ENCODE measurements around the gene C1QTNF9B.

C1QTNF9B gene

DNA sequence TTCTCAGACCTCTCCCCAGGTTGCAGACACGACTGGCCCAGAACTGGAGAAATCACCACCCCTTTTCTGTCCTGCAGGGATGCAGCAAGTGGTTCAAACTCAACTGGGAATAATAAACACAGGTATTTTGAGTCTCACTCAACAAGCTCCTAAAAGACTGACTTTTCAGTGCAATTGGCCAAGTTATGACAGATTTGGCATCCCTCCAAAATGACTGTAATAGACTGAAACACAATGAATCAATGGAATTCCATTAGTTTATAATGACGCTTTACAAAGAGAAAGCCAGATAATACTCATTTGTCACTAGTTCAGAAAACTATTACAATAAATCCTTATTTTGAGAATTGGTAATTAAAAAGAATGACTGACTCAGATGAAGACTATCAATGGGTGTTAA, 46.2 kb downstream of the C1QTNF9B start:
- Histone ChIP-seq H3K36me3 (ENCODE audit: low read depth) (no peaks in the 10 kb centered on the region; the same call in 1 of the 2 replicates), H3K27me3 (ENCODE audit: insufficient read depth, poor library complexity, severe bottlenecking) (no peaks in the 10 kb centered on the region), H3K4me3 (ENCODE audit: severe bottlenecking) (no peak overlapping the region), H3K9me3 (ENCODE audit: severe bottlenecking) (no peaks in the 10 kb centered on the region), H3K4me1 (ENCODE audit: insufficient read depth, poor library complexity, severe bottlenecking) (peaks cover 6% of the 10 kb centered on the region), H3K27ac (ENCODE audit: poor library complexity, severe bottlenecking) (no peak overlapping the region)
- no peak for ATAC-seq (ENCODE audit: low read depth)
- TF ChIP-seq, protein P1, sequence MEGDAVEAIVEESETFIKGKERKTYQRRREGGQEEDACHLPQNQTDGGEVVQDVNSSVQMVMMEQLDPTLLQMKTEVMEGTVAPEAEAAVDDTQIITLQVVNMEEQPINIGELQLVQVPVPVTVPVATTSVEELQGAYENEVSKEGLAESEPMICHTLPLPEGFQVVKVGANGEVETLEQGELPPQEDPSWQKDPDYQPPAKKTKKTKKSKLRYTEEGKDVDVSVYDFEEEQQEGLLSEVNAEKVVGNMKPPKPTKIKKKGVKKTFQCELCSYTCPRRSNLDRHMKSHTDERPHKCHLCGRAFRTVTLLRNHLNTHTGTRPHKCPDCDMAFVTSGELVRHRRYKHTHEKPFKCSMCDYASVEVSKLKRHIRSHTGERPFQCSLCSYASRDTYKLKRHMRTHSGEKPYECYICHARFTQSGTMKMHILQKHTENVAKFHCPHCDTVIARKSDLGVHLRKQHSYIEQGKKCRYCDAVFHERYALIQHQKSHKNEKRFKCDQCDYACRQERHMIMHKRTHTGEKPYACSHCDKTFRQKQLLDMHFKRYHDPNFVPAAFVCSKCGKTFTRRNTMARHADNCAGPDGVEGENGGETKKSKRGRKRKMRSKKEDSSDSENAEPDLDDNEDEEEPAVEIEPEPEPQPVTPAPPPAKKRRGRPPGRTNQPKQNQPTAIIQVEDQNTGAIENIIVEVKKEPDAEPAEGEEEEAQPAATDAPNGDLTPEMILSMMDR (IDR thresholded peaks at IDR 0.05; ENCODE audit: poor library complexity, severe bottlenecking), result no peak
- DNase-seq (ENCODE audit: low spot score), result no peak

DNA sequence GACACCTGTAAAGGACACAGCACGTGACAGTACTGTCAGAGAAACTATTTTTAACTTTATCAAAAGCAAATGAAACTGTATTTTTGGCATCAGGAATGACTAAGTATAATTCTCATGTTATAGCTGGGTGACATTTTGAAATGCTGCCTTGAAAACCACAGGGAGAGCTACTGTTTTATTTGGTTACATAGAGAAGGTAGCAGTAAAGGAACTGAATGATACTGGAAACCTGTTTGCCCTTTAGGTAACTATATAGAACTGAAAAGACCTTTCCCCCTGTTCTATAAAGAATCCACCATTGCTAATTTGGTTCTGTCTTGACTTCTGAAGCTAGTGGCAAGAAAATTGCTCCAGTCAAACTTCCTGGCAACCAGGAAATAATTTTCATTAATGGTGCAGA, 47.2 kb downstream of the C1QTNF9B start:
- Histone ChIP-seq H3K9me3 (ENCODE audit: severe bottlenecking) (no peaks in the 10 kb centered on the region), H3K4me1 (ENCODE audit: insufficient read depth, poor library complexity, severe bottlenecking) (peaks cover 6% of the 10 kb centered on the region), H3K27ac (ENCODE audit: poor library complexity, severe bottlenecking) (no peak overlapping the region), H3K36me3 (ENCODE audit: low read depth) (no peaks in the 10 kb centered on the region; the same call in 1 of the 2 replicates), H3K27me3 (ENCODE audit: insufficient read depth, poor library complexity, severe bottlenecking) (no peaks in the 10 kb centered on the region), H3K4me3 (ENCODE audit: severe bottlenecking) (no peak overlapping the region)
- no peak for ATAC-seq (ENCODE audit: low read depth)
- TF ChIP-seq, protein P1 (IDR thresholded peaks at IDR 0.05; ENCODE audit: poor library complexity, severe bottlenecking), result no peak
- DNase-seq (ENCODE audit: low spot score), result no peak

DNA sequence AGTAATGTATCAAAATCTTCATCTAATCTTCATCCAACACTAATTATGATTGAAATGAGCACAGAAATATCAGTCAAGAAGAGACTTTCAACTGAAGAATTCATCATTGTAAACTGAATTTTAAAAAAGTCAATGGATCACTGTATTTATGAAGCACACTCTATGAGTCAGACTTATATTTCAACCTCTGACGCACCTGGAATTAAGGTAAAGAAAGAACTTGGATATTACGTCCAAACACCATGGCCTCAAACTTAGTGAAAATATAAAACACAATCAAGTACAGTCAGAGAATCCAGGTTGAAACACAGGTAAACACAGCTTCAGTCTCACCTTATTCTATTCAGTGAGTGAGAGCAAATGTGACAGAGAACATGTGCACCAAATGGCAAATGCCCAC, 47.6 kb downstream of the C1QTNF9B start:
- TF ChIP-seq, protein P1 (IDR thresholded peaks at IDR 0.05; ENCODE audit: poor library complexity, severe bottlenecking), result no peak
- no peaks in the 10 kb centered on the region for H3K9me3 ChIP-seq (ENCODE audit: severe bottlenecking)
- H3K27ac ChIP-seq (ENCODE audit: poor library complexity, severe bottlenecking), result no peak overlapping the region
- no peaks in the 10 kb centered on the region; the same call in 1 of the 2 replicates for H3K36me3 ChIP-seq (ENCODE audit: low read depth)
- DNase-seq (ENCODE audit: low spot score) (no peak), ATAC-seq (ENCODE audit: low read depth) (no peak)
- no peak overlapping the region for H3K4me3 ChIP-seq (ENCODE audit: severe bottlenecking)
- peaks cover 6% of the 10 kb centered on the region for H3K4me1 ChIP-seq (ENCODE audit: insufficient read depth, poor library complexity, severe bottlenecking)
- no peaks in the 10 kb centered on the region for H3K27me3 ChIP-seq (ENCODE audit: insufficient read depth, poor library complexity, severe bottlenecking)

DNA sequence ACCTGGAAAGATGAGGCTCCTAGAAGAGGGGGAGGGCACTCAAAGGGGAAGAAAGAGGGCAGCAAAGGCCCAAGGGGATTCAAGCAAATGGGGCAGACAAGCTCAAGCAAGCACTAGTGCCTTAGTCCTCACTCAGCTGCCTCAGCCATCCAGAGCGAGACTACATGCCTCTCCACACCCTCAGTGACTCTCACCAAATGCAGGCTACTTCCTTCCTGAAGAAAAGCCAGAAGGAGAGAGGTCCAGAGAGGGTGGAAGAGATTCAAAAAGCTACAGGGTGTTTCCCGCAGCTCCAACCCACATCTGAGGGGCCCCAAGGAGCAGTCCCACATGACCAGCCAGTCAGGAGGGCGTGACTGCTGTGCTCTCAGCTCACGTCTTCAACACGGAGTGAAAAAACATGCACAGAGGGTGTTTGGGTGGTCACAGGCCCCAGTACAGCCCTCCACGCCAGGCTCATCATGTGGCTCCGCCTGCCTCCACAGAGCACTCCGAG, 48.6 kb downstream of the C1QTNF9B start:
- Histone ChIP-seq H3K27me3 (ENCODE audit: insufficient read depth, poor library complexity, severe bottlenecking) (no peaks in the 10 kb centered on the region), H3K4me1 (ENCODE audit: insufficient read depth, poor library complexity, severe bottlenecking) (peaks cover 6% of the 10 kb centered on the region), H3K36me3 (ENCODE audit: low read depth) (no peaks in the 10 kb centered on the region; the same call in 1 of the 2 replicates), H3K27ac (ENCODE audit: poor library complexity, severe bottlenecking) (no peak overlapping the region), H3K9me3 (ENCODE audit: severe bottlenecking) (no peaks in the 10 kb centered on the region), H3K4me3 (ENCODE audit: severe bottlenecking) (no peak overlapping the region)
- ATAC-seq (ENCODE audit: low read depth), result no peak
- DNase-seq (ENCODE audit: low spot score), result no peak
- TF ChIP-seq, protein P1 (IDR thresholded peaks at IDR 0.05; ENCODE audit: poor library complexity, severe bottlenecking), result no peak

DNA sequence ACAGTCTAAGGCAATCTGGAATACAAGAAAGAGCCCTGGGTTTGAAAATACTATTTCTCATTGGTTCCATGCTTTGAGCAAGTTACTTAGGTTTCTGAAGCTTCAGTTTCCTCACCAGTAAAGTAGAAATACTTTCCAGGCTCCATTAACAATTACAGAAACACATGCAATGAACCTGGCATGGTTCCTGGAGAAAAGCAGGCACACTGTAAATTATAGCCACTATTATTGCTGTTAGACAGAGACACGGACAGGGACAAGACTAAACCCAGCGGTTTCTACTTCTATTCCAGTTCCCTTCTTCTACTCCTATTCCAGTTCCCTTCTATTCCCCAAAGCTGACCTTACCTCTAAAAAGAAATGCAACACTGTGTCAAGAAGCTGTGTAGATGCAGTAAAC, 49.3 kb downstream of the C1QTNF9B start:
- no peak overlapping the region for H3K4me3 ChIP-seq (ENCODE audit: severe bottlenecking)
- no peak for ATAC-seq (ENCODE audit: low read depth)

More for the DNA sequence above, 49.3 kb downstream of the C1QTNF9B start:
- no peaks in the 10 kb centered on the region for H3K9me3 ChIP-seq (ENCODE audit: severe bottlenecking)
- no peaks in the 10 kb centered on the region for H3K27me3 ChIP-seq (ENCODE audit: insufficient read depth, poor library complexity, severe bottlenecking)
- TF ChIP-seq, protein P1 (IDR thresholded peaks at IDR 0.05; ENCODE audit: poor library complexity, severe bottlenecking), result no peak
- DNase-seq (ENCODE audit: low spot score), result no peak
- H3K36me3 ChIP-seq (ENCODE audit: low read depth), result no peaks in the 10 kb centered on the region; the same call in 1 of the 2 replicates
- H3K27ac ChIP-seq (ENCODE audit: poor library complexity, severe bottlenecking), result no peak overlapping the region
- peaks cover 6% of the 10 kb centered on the region for H3K4me1 ChIP-seq (ENCODE audit: insufficient read depth, poor library complexity, severe bottlenecking)
